A673 (cell line): Measurements from ENCODE around the gene CSTF1. TPM values are rescaled to one million over a fixed set of nuclear protein-coding genes. Genes with fewer than 3 reads are reported as not detected.

ENCODE experiments used
- BruUV-seq: library from RNA; stranded (reverse); fragments of 400-500 nt; replicated peaks from 2 replicates; lab custom pipeline; 2021; lab: Mats Ljungman, UMichigan
- CTCF ChIA-PET: fragments of 300-600 bp; sonication (Branson Sonifier 250); formaldehyde crosslinking; loops from one replicate; lab custom pipeline; 2022; ENCODE audit warnings: antibody characterized with exemption; lab: Charles Lee
- POLR2A ChIA-PET: fragments of 300-600 bp; sonication (Branson Sonifier 250); formaldehyde crosslinking; loops from one replicate; lab custom pipeline; 2022; ENCODE audit warnings: antibody characterized with exemption; ENCODE audit not compliant: low non-redundant PET; lab: Charles Lee
- DNase-seq: peaks from one replicate; pipeline ENCODE4 v3.0.0-alpha.2; 2015; ENCODE audit warnings: low spot score
- H3K27ac ChIP-seq: fragments of 200-600 bp; sonication (generic); 2 replicates; pipeline ENCODE4 v1.5.1; 2016; ENCODE audit warnings: mixed run types, low read depth, mild to moderate bottlenecking, mixed read lengths, antibody characterized with exemption, low read length; ENCODE audit not compliant: poor library complexity, severe bottlenecking
- H3K27me3 ChIP-seq: fragments of 200-600 bp; sonication (generic); replicated peaks from 2 replicates; pipeline ENCODE4 v1.6.1; 2017; ENCODE audit warnings: mixed run types, low read depth, mild to moderate bottlenecking, mixed read lengths, antibody characterized with exemption, low read length; ENCODE audit not compliant: insufficient read depth, poor library complexity
- H3K36me3 ChIP-seq: fragments of 200-600 bp; sonication (generic); 2 replicates; pipeline ENCODE4 v1.6.1; 2016; ENCODE audit warnings: mixed run types, mild to moderate bottlenecking, mixed read lengths, antibody characterized with exemption, low read length; ENCODE audit not compliant: insufficient read depth, poor library complexity, severe bottlenecking
- H3K4me1 ChIP-seq: fragments of 200-600 bp; sonication (generic); 2 replicates; pipeline ENCODE4 v1.6.1; 2017; ENCODE audit warnings: mixed run types, mild to moderate bottlenecking, mixed read lengths, antibody characterized with exemption, low read length; ENCODE audit not compliant: insufficient read depth, poor library complexity, severe bottlenecking
- H3K4me3 ChIP-seq: fragments of 200-600 bp; sonication (generic); 2 replicates; pipeline ENCODE4 v1.5.1; 2016; ENCODE audit warnings: low read depth, mixed run types, mild to moderate bottlenecking, mixed read lengths, low read length; ENCODE audit not compliant: poor library complexity, severe bottlenecking
- H3K9me3 ChIP-seq: fragments of 200-600 bp; sonication (generic); 2 replicates; pipeline ENCODE4 v1.6.1; 2016; ENCODE audit warnings: mixed run types, low read depth, mild to moderate bottlenecking, mixed read lengths, antibody characterized with exemption, low read length; ENCODE audit not compliant: poor library complexity, severe bottlenecking
- EZH2 ChIP-seq: fragments of 200-600 bp; sonication (generic); IDR thresholded peaks from 2 replicates; pipeline ENCODE4 v1.6.1; 2017; ENCODE audit warnings: borderline replicate concordance, low read depth, mild to moderate bottlenecking, mixed read lengths, antibody characterized with exemption, low read length; ENCODE audit not compliant: poor library complexity, severe bottlenecking
- intact Hi-C: fragments of 100-400 bp; cut with micrococcal nuclease; formaldehyde crosslinking; loops from one replicate; pipeline ENCODE4 v1.10.0; 2022; ENCODE audit not compliant: unreplicated experiment
- total RNA-seq: library from RNA; stranded (reverse); gene quantifications from 2 replicates; pipeline ENCODE4 v1.2.3, GENCODE V29; 2021
- TF ChIP-seq, protein P1 (sequence below): fragments of 300-800, 200-600 bp; sonication (generic); conservative IDR thresholded peaks from 2 replicates; pipeline ENCODE4 v1.5.1; 2017; ENCODE audit warnings: low read depth, mild to moderate bottlenecking, antibody characterized with exemption, low read length, moderate library complexity, mixed read lengths

The CSTF1 gene
- total RNA-seq, 1 experiment from 2014 or later = 58.2 TPM

DNA sequence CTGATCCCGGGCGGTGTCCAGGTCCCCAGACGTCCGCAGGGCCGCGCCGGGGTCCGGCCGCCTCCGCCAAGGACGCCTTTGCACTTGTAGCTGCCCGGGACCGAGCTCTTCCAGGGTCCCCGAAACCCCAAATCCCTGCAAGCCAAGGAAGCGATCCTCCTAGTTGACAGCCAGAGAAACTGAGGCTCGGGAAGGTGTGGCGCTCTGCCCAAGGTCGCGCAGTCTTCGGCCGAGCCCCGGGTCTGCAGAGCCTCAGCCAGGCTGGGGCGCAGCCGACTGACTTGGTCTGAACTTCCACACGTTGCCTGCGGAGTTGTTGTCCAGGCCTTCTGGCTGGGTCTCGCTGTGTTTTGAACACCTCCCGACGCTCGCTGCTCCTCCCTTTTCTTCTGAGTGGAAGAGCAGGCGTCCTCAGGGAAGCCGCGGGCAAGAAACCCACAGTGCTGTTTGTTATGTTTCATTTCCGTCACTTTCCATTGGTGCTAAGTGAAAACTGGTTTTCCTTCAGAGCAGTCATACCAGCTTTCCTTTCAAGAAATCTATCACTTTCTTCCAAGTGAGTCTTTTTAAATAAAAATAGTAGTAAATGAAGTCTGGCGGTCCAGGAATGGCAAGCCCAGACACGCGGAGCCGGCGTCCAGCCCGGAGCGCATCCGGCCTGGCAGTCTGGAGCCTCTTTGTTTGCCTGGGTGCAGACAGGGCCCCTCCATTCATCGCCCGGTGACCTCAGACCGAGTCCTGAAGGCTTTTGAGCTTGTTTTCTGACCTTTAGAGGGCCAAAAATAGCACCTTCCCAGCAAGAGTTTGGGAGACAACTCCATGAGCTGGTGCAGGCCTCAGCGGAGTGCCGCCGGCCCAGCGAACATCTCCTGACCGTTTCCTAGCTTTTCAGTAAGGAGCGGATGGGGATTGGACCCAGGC lies 33.0 kb upstream of the CSTF1 start:
- Histone ChIP-seq H3K4me3 (peak overlapping the region; percentile 77), H3K4me1 (no peaks in the 10 kb centered on the region), H3K27ac (no peak overlapping the region), H3K27me3 (no peaks in the 10 kb centered on the region), H3K36me3 (no peaks in the 10 kb centered on the region), H3K9me3 (no peaks in the 10 kb centered on the region)
- peak; percentile 33 for DNase-seq
- TF ChIP-seq, protein P1, sequence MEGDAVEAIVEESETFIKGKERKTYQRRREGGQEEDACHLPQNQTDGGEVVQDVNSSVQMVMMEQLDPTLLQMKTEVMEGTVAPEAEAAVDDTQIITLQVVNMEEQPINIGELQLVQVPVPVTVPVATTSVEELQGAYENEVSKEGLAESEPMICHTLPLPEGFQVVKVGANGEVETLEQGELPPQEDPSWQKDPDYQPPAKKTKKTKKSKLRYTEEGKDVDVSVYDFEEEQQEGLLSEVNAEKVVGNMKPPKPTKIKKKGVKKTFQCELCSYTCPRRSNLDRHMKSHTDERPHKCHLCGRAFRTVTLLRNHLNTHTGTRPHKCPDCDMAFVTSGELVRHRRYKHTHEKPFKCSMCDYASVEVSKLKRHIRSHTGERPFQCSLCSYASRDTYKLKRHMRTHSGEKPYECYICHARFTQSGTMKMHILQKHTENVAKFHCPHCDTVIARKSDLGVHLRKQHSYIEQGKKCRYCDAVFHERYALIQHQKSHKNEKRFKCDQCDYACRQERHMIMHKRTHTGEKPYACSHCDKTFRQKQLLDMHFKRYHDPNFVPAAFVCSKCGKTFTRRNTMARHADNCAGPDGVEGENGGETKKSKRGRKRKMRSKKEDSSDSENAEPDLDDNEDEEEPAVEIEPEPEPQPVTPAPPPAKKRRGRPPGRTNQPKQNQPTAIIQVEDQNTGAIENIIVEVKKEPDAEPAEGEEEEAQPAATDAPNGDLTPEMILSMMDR = no peak
- no peak for TF ChIP-seq EZH2
- intact Hi-C loops = no loop called here
- POLR2A ChIA-PET = interaction anchor here (0.5 kb wide), 1 partner anchor 22 kb away, joined by 4 read pairs; no protein-coding TSS in a partner anchor
- CTCF ChIA-PET = no interaction called here
- no TSS peak for BruUV-seq

DNA sequence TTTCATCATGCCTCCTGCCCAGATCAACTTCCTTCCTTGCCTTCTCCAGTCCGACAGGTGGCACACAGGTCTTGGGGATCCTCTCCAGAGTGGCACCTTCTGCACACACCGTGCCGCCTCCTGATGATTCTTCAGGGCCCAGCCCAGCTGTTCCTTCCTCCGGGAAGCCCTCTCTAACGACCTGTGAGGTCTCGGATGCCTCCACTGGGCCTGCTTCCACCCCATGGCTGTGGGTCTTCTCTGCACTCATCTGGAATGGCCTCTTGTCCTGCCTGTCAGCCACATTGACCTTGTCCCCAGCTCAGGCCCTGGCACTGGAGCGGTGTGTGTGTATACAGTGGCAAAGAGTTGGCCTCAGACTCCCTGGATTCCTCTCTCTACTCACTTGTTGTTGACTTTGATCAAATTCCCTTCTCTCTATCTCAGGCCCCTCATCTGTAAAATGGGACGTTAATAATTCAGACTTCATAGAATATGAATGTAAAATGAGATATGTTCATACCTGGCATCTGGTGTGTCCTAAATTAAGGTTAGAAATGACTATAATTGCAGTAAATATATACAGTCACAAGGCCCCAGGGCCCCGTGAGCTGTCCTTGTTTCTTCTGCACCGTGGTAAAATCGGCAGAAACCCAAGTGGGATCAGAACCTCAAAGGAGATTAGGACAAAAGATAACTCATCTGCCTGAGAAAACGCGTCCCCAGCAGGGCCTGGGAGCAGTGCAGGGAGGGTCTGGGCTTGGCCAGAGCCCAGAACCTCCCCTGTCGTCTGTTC lies 32.1 kb upstream of the CSTF1 start:
- no peak for DNase-seq
- ChIA-PET POLR2A (no interaction called here), CTCF (no interaction called here)
- TF ChIP-seq EZH2 = no peak
- TF ChIP-seq, protein P1 = no peak
- Histone ChIP-seq H3K27ac (no peak overlapping the region), H3K27me3 (no peaks in the 10 kb centered on the region), H3K4me3 (no peak overlapping the region), H3K36me3 (no peaks in the 10 kb centered on the region), H3K9me3 (no peaks in the 10 kb centered on the region), H3K4me1 (no peaks in the 10 kb centered on the region)
- intact Hi-C loops = no loop called here
- no TSS peak for BruUV-seq

DNA sequence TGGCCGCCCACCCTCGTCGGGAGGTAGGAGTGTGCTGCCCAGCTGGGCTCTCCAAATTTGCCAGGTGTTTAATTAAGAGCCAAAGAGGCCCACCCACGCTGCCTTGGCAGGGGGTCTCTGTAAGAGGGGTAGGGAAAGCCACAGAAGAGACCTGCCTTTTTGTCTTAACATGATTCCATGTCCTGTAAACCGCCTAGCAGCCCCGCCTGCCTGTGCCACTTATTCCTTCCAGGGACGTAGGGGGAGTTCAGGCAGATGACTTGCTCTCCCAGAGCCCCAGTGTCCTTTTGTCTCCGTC lies 31.6 kb upstream of the CSTF1 start:
- H3K4me3 ChIP-seq = no peak overlapping the region
- DNase-seq = no peak
- intact Hi-C loops = no loop called here
- no peaks in the 10 kb centered on the region for H3K36me3 ChIP-seq
- H3K27ac ChIP-seq = no peak overlapping the region
- no peaks in the 10 kb centered on the region for H3K4me1 ChIP-seq
- H3K27me3 ChIP-seq = no peaks in the 10 kb centered on the region
- H3K9me3 ChIP-seq = no peaks in the 10 kb centered on the region
- POLR2A ChIA-PET = no interaction called here
- TF ChIP-seq EZH2 = no peak
- TF ChIP-seq, protein P1 = no peak
- CTCF ChIA-PET = no interaction called here
- BruUV-seq = no TSS peak
